Colonic mucosa (tissue), 4 donors: ENCODE data around the gene TMEM218. TPM values are rescaled to one million over a fixed set of nuclear protein-coding genes. Genes with fewer than 3 reads are reported as not detected.

ENCODE experiments used
- DNase-seq: peaks from one replicate; pipeline ENCODE4 v3.0.0-alpha.2; 2020
- H3K27ac ChIP-seq: fragments of 200-600 bp; one replicate; pipeline ENCODE4 v1.8.0; 2021
- H3K27me3 ChIP-seq: fragments of 200-600 bp; one replicate; pipeline ENCODE4 v1.8.0; 2021
- H3K36me3 ChIP-seq: fragments of 200-600 bp; one replicate; pipeline ENCODE4 v1.8.0; 2021
- H3K4me1 ChIP-seq: fragments of 200-600 bp; one replicate; pipeline ENCODE4 v1.8.0; 2021; ENCODE audit warnings: mild to moderate bottlenecking
- H3K4me3 ChIP-seq: fragments of 200-600 bp; one replicate; pipeline ENCODE4 v1.8.0; 2021
- H3K9ac ChIP-seq, 2 donors: one replicate each; pipeline ENCODE4 v1.7.0; 2013; ENCODE audit warnings: control low read depth in 2 of 2, low read depth in 2 of 2, low read length in 2 of 2
- H3K9me3 ChIP-seq: fragments of 200-600 bp; one replicate; pipeline ENCODE4 v1.8.0; 2021
- CTCF ChIP-seq: fragments of 200-600 bp; IDR thresholded peaks from one replicate; pipeline ENCODE4 v1.8.0; 2022; ENCODE audit warnings: antibody characterized with exemption, mild to moderate bottlenecking
- intact Hi-C: fragments of 100-400 bp; cut with DNase I; formaldehyde crosslinking; loops from one replicate; pipeline ENCODE4 v1.14.1; 2022
- total RNA-seq, 2 donors: library from RNA; stranded (reverse); fragmentation: NEBNext Ultra II Directional in 1 of 2; extraction: Animal tissue kit (Norgen Biotek cat#: 25700) in 1 of 2; gene quantifications; one replicate each; pipeline ENCODE4 v1.2.1, GENCODE V29; 2021
- donor health status: healthy.
- donor health status: DM: no; HTN: no; CAD: no.
- donor health status: DM: no; HTN: no; CAD: no.

TMEM218 gene
- total RNA-seq, 2 donors from 2014 or later = 8.7 to 17.3 TPM

- Histone ChIP-seq H3K4me1 (no peaks in the 10 kb centered on the region), H3K9ac (no peak overlapping the region), H3K9me3 (no peaks in the 10 kb centered on the region), H3K36me3 (no peaks in the 10 kb centered on the region), H3K4me3 (no peak overlapping the region), H3K27me3 (no peaks in the 10 kb centered on the region), H3K27ac (no peak overlapping the region)
- no peak for DNase-seq
- TF ChIP-seq CTCF = no peak
- intact Hi-C loops = no loop called here
Observed at GRCh38 chr11:125076378-125076945, 35.0 kb downstream of the TMEM218 start.

GRCh38 chr11:125075900-125076317 is 35.5 kb downstream of the TMEM218 start:
- intact Hi-C loops = no loop called here
- no peaks in the 10 kb centered on the region for H3K27me3 ChIP-seq
- no peak overlapping the region for H3K9ac ChIP-seq
- no peak for TF ChIP-seq CTCF
- H3K36me3 ChIP-seq = no peaks in the 10 kb centered on the region
- no peak for DNase-seq
- H3K9me3 ChIP-seq = no peaks in the 10 kb centered on the region
- H3K4me1 ChIP-seq = no peaks in the 10 kb centered on the region
- no peak overlapping the region for H3K4me3 ChIP-seq
- H3K27ac ChIP-seq = no peak overlapping the region

- TF ChIP-seq CTCF = no peak
- Histone ChIP-seq H3K27ac (no peak overlapping the region), H3K9ac (no peak overlapping the region), H3K9me3 (no peaks in the 10 kb centered on the region), H3K4me1 (no peaks in the 10 kb centered on the region), H3K27me3 (no peaks in the 10 kb centered on the region), H3K36me3 (no peaks in the 10 kb centered on the region), H3K4me3 (no peak overlapping the region)
- intact Hi-C loops = no loop called here
- DNase-seq = no peak
Observed at GRCh38 chr11:125075242-125075625, 36.2 kb downstream of the TMEM218 start.

GRCh38 chr11:125074511-125075241 is 36.8 kb downstream of the TMEM218 start:
- TF ChIP-seq CTCF = no peak
- no peaks in the 10 kb centered on the region for H3K4me1 ChIP-seq
- H3K9ac ChIP-seq = no peak overlapping the region
- DNase-seq = no peak
- H3K9me3 ChIP-seq = no peaks in the 10 kb centered on the region
- no peak overlapping the region for H3K4me3 ChIP-seq
- intact Hi-C loops = no loop called here
- no peaks in the 10 kb centered on the region for H3K36me3 ChIP-seq
- no peak overlapping the region for H3K27ac ChIP-seq
- H3K27me3 ChIP-seq = no peaks in the 10 kb centered on the region

- Histone ChIP-seq H3K9ac (no peak overlapping the region), H3K4me3 (no peak overlapping the region), H3K36me3 (no peaks in the 10 kb centered on the region), H3K27ac (no peak overlapping the region), H3K27me3 (no peaks in the 10 kb centered on the region), H3K9me3 (no peaks in the 10 kb centered on the region), H3K4me1 (no peaks in the 10 kb centered on the region)
- DNase-seq = no peak
- TF ChIP-seq CTCF = no peak
- intact Hi-C loops = no loop called here
Observed at GRCh38 chr11:125073616-125074483, 37.6 kb downstream of the TMEM218 start.
